Measurements from ENCODE around the gene TOR1A. TPM values are rescaled to one million over a fixed set of nuclear protein-coding genes. Genes with fewer than 3 reads are reported as not detected.

TOR1A gene
- total and polyA plus RNA-seq, 2 experiments from 2014 or later = 23.6 to 45.7 TPM

DNA sequence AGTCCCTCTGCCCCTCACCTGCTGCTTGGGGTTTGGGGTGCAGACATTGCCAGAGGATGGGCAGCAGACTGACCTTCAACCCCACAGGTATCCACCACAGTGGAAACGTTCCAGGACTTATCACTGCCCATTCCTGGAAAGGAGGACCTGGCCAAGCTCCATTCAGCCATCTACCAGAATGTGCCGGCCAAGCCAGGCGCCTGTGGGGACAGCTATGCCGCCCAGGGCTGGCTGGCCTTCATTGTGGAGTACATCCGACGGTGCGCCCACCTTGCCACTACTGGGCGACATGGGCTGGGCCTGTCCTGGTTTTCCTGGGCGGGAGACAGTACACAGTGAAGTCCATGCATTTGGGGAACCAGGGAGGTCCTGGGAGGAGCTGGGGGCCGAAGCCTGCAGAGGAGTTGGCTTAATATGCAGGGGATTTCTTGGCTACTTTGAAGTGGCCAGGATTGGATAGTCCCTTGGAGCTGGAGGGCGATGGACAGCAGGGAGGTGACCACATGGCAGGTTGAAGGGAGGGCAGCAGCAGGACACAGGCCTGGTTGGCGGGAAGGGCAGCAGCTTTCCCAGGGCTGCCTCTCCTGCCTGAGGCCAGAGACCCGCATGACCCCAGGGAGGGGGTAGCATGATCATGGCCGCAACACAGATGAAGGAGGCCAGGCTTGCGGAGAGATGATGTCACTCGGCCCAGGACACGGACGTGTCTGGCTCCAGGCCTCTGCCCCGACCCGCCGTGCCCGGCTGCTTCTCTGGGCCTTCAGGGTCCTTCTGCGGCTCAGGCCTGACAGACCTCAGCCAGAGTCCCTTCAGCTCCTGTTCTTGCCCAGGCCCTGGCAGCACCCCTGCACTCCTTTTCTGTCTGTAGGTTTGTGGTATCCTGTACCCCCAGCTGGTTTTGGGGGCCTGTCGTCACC lies 45.9 kb upstream of the TOR1A start (continued):
- TF ChIP-seq, protein P1, sequence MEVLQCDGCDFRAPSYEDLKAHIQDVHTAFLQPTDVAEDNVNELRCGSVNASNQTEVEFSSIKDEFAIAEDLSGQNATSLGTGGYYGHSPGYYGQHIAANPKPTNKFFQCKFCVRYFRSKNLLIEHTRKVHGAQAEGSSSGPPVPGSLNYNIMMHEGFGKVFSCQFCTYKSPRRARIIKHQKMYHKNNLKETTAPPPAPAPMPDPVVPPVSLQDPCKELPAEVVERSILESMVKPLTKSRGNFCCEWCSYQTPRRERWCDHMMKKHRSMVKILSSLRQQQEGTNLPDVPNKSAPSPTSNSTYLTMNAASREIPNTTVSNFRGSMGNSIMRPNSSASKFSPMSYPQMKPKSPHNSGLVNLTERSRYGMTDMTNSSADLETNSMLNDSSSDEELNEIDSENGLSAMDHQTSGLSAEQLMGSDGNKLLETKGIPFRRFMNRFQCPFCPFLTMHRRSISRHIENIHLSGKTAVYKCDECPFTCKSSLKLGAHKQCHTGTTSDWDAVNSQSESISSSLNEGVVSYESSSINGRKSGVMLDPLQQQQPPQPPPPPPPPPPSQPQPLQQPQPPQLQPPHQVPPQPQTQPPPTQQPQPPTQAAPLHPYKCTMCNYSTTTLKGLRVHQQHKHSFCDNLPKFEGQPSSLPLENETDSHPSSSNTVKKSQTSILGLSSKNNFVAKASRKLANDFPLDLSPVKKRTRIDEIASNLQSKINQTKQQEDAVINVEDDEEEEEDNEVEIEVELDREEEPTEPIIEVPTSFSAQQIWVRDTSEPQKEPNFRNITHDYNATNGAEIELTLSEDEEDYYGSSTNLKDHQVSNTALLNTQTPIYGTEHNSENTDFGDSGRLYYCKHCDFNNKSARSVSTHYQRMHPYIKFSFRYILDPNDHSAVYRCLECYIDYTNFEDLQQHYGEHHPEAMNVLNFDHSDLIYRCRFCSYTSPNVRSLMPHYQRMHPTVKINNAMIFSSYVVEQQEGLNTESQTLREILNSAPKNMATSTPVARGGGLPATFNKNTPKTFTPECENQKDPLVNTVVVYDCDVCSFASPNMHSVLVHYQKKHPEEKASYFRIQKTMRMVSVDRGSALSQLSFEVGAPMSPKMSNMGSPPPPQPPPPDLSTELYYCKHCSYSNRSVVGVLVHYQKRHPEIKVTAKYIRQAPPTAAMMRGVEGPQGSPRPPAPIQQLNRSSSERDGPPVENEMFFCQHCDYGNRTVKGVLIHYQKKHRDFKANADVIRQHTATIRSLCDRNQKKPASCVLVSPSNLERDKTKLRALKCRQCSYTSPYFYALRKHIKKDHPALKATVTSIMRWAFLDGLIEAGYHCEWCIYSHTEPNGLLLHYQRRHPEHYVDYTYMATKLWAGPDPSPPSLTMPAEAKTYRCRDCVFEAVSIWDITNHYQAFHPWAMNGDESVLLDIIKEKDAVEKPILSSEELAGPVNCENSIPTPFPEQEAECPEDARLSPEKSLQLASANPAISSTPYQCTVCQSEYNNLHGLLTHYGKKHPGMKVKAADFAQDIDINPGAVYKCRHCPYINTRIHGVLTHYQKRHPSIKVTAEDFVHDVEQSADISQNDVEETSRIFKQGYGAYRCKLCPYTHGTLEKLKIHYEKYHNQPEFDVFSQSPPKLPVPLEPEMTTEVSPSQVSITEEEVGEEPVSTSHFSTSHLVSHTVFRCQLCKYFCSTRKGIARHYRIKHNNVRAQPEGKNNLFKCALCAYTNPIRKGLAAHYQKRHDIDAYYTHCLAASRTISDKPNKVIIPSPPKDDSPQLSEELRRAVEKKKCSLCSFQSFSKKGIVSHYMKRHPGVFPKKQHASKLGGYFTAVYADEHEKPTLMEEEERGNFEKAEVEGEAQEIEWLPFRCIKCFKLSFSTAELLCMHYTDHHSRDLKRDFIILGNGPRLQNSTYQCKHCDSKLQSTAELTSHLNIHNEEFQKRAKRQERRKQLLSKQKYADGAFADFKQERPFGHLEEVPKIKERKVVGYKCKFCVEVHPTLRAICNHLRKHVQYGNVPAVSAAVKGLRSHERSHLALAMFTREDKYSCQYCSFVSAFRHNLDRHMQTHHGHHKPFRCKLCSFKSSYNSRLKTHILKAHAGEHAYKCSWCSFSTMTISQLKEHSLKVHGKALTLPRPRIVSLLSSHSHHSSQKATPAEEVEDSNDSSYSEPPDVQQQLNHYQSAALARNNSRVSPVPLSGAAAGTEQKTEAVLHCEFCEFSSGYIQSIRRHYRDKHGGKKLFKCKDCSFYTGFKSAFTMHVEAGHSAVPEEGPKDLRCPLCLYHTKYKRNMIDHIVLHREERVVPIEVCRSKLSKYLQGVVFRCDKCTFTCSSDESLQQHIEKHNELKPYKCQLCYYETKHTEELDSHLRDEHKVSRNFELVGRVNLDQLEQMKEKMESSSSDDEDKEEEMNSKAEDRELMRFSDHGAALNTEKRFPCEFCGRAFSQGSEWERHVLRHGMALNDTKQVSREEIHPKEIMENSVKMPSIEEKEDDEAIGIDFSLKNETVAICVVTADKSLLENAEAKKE (CRISPR knock-in tag; IDR thresholded peaks at IDR 0.05) = no peak

DNA sequence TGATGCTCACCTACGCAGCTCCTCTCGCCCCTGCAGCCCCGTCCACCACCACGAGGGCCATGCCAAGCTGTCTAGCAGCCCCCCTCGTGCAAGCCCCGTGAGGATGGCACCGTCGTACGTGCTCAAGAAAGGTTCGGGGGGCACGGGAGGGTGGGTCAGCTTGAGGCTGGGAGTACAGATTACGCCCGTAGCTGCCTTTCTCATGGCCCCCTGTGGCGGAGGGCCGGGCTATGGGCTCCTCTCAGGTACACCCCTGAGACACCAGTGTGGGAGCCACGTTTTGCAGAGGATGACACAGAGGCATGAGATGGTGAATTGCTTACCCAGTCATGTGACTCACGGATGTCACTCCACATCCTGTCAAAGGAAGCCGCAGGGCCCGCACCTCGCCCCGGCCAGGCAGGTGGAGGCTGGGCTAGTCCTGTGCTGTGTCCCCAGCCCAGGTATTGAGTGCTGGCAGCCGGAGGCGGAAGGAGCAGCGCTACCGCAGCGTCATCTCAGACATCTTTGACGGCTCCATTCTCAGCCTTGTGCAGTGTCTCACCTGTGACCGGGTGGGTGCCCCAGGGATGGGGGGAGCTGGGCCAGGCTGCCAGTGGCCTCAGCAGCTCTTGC lies 45.0 kb upstream of the TOR1A start:
- no peak overlapping the region for H3K27ac Mint-ChIP-seq
- no peaks in the 10 kb centered on the region; the same call in 2 of the 3 replicates for H3K4me1 Mint-ChIP-seq
- H3K4me2 ChIP-seq = no peak overlapping the region
- H3K79me2 ChIP-seq (replicated peaks; ENCODE audit: insufficient read depth) = no peaks in the 10 kb centered on the region
- H3K9me3 Mint-ChIP-seq = no peaks in the 10 kb centered on the region
- no peak overlapping the region for H2AFZ ChIP-seq
- DNase-seq (ENCODE audit: low spot score) (no peak), ATAC-seq (no peak)
- peaks cover 17% of the 10 kb centered on the region for H3K27me3 Mint-ChIP-seq (ENCODE audit: insufficient read depth, low read depth, poor library complexity)
- H3K36me3 Mint-ChIP-seq (ENCODE audit: low read depth) = peaks cover 9% of the 10 kb centered on the region; the same call in 2 of the 3 replicates
- no peak overlapping the region for H3K4me3 Mint-ChIP-seq
- no peaks in the 10 kb centered on the region for H4K20me1 ChIP-seq (replicated peaks; ENCODE audit: insufficient read depth)
- no peak overlapping the region for H3K4me3 ChIP-seq
- H3K36me3 ChIP-seq (ENCODE audit: insufficient read depth) = no peaks in the 10 kb centered on the region
- H3K27ac ChIP-seq (ENCODE audit: low read depth) = no peak overlapping the region
- TF ChIP-seq JUNB (IDR thresholded peaks at IDR 0.05; ENCODE audit: unreplicated experiment) (no peak), EZH2phosphoT487 (IDR thresholded peaks at IDR 0.05; ENCODE audit: unreplicated experiment) (no peak), NANOG (IDR thresholded peaks at IDR 0.05; ENCODE audit: borderline replicate concordance) (no peak), CREB1 (CRISPR knock-in tag; IDR thresholded peaks at IDR 0.05; ENCODE audit: low read depth) (no peak), POLR2AphosphoS5 (IDR thresholded peaks at IDR 0.05; ENCODE audit: low read depth) (no peak)
- TF ChIP-seq, protein P2, sequence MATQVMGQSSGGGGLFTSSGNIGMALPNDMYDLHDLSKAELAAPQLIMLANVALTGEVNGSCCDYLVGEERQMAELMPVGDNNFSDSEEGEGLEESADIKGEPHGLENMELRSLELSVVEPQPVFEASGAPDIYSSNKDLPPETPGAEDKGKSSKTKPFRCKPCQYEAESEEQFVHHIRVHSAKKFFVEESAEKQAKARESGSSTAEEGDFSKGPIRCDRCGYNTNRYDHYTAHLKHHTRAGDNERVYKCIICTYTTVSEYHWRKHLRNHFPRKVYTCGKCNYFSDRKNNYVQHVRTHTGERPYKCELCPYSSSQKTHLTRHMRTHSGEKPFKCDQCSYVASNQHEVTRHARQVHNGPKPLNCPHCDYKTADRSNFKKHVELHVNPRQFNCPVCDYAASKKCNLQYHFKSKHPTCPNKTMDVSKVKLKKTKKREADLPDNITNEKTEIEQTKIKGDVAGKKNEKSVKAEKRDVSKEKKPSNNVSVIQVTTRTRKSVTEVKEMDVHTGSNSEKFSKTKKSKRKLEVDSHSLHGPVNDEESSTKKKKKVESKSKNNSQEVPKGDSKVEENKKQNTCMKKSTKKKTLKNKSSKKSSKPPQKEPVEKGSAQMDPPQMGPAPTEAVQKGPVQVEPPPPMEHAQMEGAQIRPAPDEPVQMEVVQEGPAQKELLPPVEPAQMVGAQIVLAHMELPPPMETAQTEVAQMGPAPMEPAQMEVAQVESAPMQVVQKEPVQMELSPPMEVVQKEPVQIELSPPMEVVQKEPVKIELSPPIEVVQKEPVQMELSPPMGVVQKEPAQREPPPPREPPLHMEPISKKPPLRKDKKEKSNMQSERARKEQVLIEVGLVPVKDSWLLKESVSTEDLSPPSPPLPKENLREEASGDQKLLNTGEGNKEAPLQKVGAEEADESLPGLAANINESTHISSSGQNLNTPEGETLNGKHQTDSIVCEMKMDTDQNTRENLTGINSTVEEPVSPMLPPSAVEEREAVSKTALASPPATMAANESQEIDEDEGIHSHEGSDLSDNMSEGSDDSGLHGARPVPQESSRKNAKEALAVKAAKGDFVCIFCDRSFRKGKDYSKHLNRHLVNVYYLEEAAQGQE (IDR thresholded peaks at IDR 0.05; ENCODE audit: unreplicated experiment) = no peak
- no peaks in the 10 kb centered on the region for H3K4me1 ChIP-seq (ENCODE audit: insufficient read depth)
- no peaks in the 10 kb centered on the region for H3K27me3 ChIP-seq (ENCODE audit: insufficient read depth)
- no peaks in the 10 kb centered on the region for H3F3A ChIP-seq (replicated peaks; ENCODE audit: low read depth)
- no peaks in the 10 kb centered on the region for H3K9me2 ChIP-seq (ENCODE audit: insufficient read depth)

Measured in GM23338 (cell line).